Keratinocyte (primary cell): Measurements from ENCODE around the gene LHX3. TPM values are rescaled to one million over a fixed set of nuclear protein-coding genes. Genes with fewer than 3 reads are reported as not detected.

ENCODE experiments used
- DNase-seq: peaks from one replicate; pipeline ENCODE4 v3.0.0-alpha.2; 2011; ENCODE audit warnings: low read depth, missing footprints, low spot score
- FAIRE-seq: peaks from 2 replicates; lab custom pipeline; 2011; peaks lifted over from hg19 to GRCh38; lab: Jason Lieb, UNC
- H2AFZ ChIP-seq: 2 replicates; pipeline ENCODE4 v1.6.0; 2012; ENCODE audit warnings: low read length, control low read depth, inconsistent platforms; ENCODE audit not compliant: control insufficient read depth
- H3K27ac ChIP-seq: 2 replicates; pipeline ENCODE4 v1.5.1; 2011; ENCODE audit warnings: low read length; ENCODE audit not compliant: control insufficient read depth, insufficient read depth
- H3K27me3 ChIP-seq: 3 replicates; pipeline ENCODE4 v1.6.0; 2011; ENCODE audit warnings: low read length; ENCODE audit not compliant: control insufficient read depth, insufficient read depth; ENCODE audit errors: extremely low read depth
- H3K36me3 ChIP-seq, 2 experiments: 2 replicates in 1 of 2; 3 replicates in 1 of 2; pipeline ENCODE4 v1.5.1; 2011; ENCODE audit warnings: low read length in 2 of 2, mild to moderate bottlenecking in 1 of 2; ENCODE audit not compliant: control insufficient read depth in 2 of 2, insufficient read depth in 2 of 2; ENCODE audit errors: extremely low read depth in 1 of 2
- H3K4me1 ChIP-seq: 3 replicates; pipeline ENCODE4 v1.5.1; 2011; ENCODE audit warnings: low read length; ENCODE audit not compliant: control insufficient read depth, insufficient read depth; ENCODE audit errors: extremely low read depth
- H3K4me2 ChIP-seq: 3 replicates; pipeline ENCODE4 v1.6.0; 2011; ENCODE audit warnings: low read depth, low read length; ENCODE audit not compliant: control insufficient read depth, insufficient read depth; ENCODE audit errors: extremely low read depth
- H3K4me3 ChIP-seq, 3 experiments: fragments of 200-600 bp in 1 of 3; sonication (generic) in 1 of 3; 2 replicates in 2 of 3; 3 replicates in 1 of 3; pipeline ENCODE4 v1.5.1; 2011 to 2016; ENCODE audit warnings: low read length in 3 of 3, mild to moderate bottlenecking in 3 of 3, control low read depth in 2 of 3, inconsistent platforms in 1 of 3, low read depth in 1 of 3, mixed read lengths in 1 of 3, mixed run types in 1 of 3, moderate library complexity in 1 of 3; ENCODE audit not compliant: control insufficient read depth in 2 of 3, insufficient read depth in 2 of 3; ENCODE audit errors: extremely low read depth in 1 of 3
- H3K79me2 ChIP-seq: 2 replicates; pipeline ENCODE4 v1.6.0; 2012; ENCODE audit warnings: low read length; ENCODE audit not compliant: control insufficient read depth, insufficient read depth
- H3K9ac ChIP-seq: 3 replicates; pipeline ENCODE4 v1.6.0; 2011; ENCODE audit warnings: low read length; ENCODE audit not compliant: control insufficient read depth, insufficient read depth; ENCODE audit errors: extremely low read depth
- H3K9me1 ChIP-seq: 3 replicates; pipeline ENCODE4 v1.6.0; 2011; ENCODE audit warnings: low read length; ENCODE audit not compliant: control insufficient read depth, insufficient read depth; ENCODE audit errors: extremely low read depth
- H3K9me3 ChIP-seq: 2 replicates; pipeline ENCODE4 v1.5.1; 2012; ENCODE audit warnings: low read depth, low read length; ENCODE audit not compliant: control insufficient read depth
- H4K20me1 ChIP-seq: 3 replicates; pipeline ENCODE4 v1.6.0; 2011; ENCODE audit warnings: low read length; ENCODE audit not compliant: control insufficient read depth, insufficient read depth; ENCODE audit errors: extremely low read depth
- CTCF ChIP-seq, 3 experiments: IDR thresholded peaks in 1 of 3; conservative IDR thresholded peaks in 1 of 3; optimal IDR thresholded peaks in 1 of 3; 2 replicates in 2 of 3; 3 replicates in 1 of 3; pipeline versions ENCODE3 to v1.5.1; 2011; ENCODE audit warnings: low read length in 3 of 3, mild to moderate bottlenecking in 3 of 3, moderate library complexity in 2 of 3, control low read depth in 1 of 3, inconsistent platforms in 1 of 3; ENCODE audit not compliant: insufficient read depth in 2 of 3; ENCODE audit errors: extremely low read depth in 1 of 3
- EZH2 ChIP-seq: IDR thresholded peaks from one replicate; pipeline ENCODE4 v1.6.1; 2012; ENCODE audit warnings: inconsistent platforms, mild to moderate bottlenecking, low read length, moderate library complexity
- dilution Hi-C: fragments of 300-500 bp; cut with MboI; formaldehyde crosslinking; loops from one replicate; pipeline ENCODE4 v1.7.0; 2020; ENCODE audit warnings: low sequenced_read_pairs; ENCODE audit not compliant: extremely low pct_ligation_motif_present
- polyA minus RNA-seq, 3 experiments: library from RNA; depleted of rRNA, polyadenylated mRNA; stranded (reverse); fragments of >200 nt; gene quantifications; 1 replicate in 1 of 3; 2 replicates in 1 of 3; 3 replicates in 1 of 3; pipeline ENCODE4 v1.2.3, GENCODE V29; 2011
- polyA plus RNA-seq, 5 experiments: library from polyadenylated mRNA; depleted of rRNA in 3 of 5; stranded (reverse) in 3 of 5; stranded (forward) in 1 of 5; unstranded in 1 of 5; fragments of >200 nt; gene quantifications; 1 replicate in 1 of 5; 2 replicates in 3 of 5; 3 replicates in 1 of 5; pipeline versions ENCODE4 v1.2.1 to v1.2.3, GENCODE V29; 2011 to 2012; ENCODE audit warnings: missing spikeins in 2 of 5, low read depth in 1 of 5, low replicate concordance in 1 of 5

Gene LHX3
- polyA plus RNA-seq (not detected in 3 replicates), polyA minus RNA-seq (not detected in 3 replicates)
- not detected for polyA plus RNA-seq (2011; ENCODE audit: low read depth)
- polyA plus RNA-seq (2011; cell fraction: cytosol; rRNA removed): not detected in 2 replicates
- 0.07 TPM in 1 of 2 replicates, not detected in the other for polyA plus RNA-seq (2011; cell fraction: nucleus; rRNA removed)
- polyA plus RNA-seq (2012; ENCODE audit: low replicate concordance): not detected in 2 replicates
- not detected for polyA minus RNA-seq (2011; cell fraction: cytosol; rRNA and poly(A)+ RNA removed)
- not detected in 2 replicates for polyA minus RNA-seq (2011; cell fraction: nucleus; rRNA and poly(A)+ RNA removed)

DNA sequence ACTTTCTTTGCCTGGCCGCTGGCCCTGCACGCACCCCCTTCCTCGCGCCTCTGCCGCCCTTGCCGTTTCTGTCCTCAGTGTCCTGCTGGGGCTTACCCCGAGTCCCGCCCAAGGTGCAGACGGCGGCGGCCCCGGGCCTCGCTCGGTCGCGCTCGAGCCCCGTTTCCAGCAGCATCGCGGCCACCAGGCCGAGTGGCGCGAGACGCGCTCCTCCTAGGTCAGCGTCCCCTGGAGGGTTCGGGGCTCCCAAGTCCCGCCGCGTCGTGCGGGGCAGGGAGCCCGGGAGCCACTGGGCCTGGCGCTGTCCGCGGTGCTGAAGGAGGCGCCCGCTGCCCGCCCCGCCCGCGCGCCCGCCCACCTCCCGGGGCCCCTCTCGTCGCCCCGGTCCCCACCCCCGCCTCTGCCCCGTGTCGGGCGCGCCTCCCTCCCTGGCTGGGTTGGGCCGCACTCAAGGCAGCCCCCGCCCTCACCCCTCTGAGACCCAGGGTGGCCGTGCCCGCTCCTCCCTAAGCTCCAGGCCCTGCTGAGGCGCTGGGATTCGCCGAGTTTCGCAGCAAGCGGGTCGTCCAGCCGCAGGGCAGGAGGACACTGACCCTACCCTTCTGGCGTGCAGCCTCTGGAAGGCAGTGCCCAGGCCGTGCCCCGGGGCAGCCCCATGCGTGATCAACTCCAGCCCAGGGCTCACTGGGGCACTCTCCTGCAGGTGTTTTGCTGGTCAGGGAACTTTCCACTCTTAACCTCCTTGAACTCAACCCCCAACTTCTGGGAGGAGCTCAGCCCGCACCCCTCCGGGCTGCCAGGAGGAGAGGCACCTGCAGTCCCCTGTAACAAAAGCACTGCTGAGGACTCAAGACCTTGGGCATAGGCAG, at the start of gene LHX3:
TSS of gene LHX3 (minus strand) at position 291 of the 869 bp plus-strand sequence. CDS start at position 175, 116 bp downstream.
- Histone ChIP-seq H2AFZ (no peak within 1 kb of the TSS), H3K4me1 (no peaks in the 10 kb centered on the region), H3K4me3 (no peak within 1 kb of the TSS), H3K27me3 (peaks cover 46% of the 10 kb centered on the region), H3K9me3 (no peaks in the 10 kb centered on the region), H3K27ac (no peak within 1 kb of the TSS), H3K9me1 (no peaks in the 10 kb centered on the region), H3K79me2 (no peaks in the 10 kb centered on the region), H4K20me1 (peaks cover 17% of the 10 kb centered on the region), H3K4me2 (no peak within 1 kb of the TSS), H3K9ac (no peak within 1 kb of the TSS), H3K36me3 (peaks cover 0 to 1% of the 10 kb centered on the region in 2 experiments)
- FAIRE-seq (no peak), DNase-seq (no peak)
- TF ChIP-seq CTCF (optimal IDR thresholded peaks at IDR 0.05 in 1 of 3, IDR thresholded peaks at IDR 0.05 in 1 of 3, conservative IDR thresholded peaks at IDR 0.05 in 1 of 3; ENCODE audit: extremely low read depth in 1 of 3, insufficient read depth in 2 of 3, low read length in 3 of 3): no peak
- TF ChIP-seq EZH2: no peak
- dilution Hi-C loops: no loop called here

DNA sequence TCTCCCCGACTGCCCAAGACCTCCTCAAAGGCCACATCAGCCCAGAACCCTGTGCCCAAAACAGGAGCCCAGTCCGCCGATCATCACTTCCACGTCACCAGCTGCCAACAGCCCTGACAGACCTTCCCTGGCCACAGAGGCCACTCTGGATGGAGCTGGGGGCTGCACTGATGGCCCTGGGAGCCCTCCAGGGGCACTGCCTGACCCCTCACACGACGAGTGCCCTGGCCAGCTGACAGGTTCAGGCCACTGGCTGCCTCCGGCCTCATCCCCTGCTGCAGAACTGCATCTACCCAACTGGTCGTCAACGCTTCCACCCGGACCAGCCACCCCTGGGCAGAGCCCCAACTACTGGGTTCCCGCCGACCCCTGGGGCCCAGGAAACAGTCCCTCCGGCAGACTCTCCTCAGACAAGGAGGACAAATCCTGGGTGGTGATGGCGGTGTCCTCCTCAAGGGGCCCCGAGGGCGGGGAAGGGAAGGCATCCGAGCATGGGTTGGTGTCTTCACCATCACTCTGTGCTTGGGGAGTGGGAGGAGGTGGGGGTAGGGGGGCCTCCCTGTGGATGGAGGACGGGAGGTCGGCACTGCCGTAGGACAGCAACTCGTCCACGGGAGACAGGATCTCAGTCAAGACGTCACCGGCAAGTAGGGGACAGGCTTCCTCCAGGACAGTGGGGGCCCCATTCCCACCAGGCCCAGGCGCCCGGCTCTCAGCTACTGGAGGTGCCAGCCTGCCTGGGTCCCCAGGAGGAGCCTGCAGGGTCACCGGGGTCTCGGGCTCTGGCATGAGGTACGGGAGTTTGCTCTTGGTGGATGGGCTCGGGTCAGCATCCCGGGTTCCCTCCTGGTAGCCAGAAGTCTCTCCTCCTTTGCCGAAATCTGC, 48.6 kb upstream of the LHX3 start:
- H2AFZ ChIP-seq: no peak overlapping the region
- no peak for FAIRE-seq
- dilution Hi-C loops: no loop called here

More for the DNA sequence above, 48.6 kb upstream of the LHX3 start:
- peaks cover 3% of the 10 kb centered on the region for H3K4me1 ChIP-seq
- H3K9ac ChIP-seq: no peak overlapping the region
- peaks cover 35% of the 10 kb centered on the region for H3K27me3 ChIP-seq
- H3K4me2 ChIP-seq: no peak overlapping the region
- DNase-seq: no peak
- H3K4me3 ChIP-seq: no peak overlapping the region
- no peak overlapping the region for H3K27ac ChIP-seq
- no peaks in the 10 kb centered on the region for H3K79me2 ChIP-seq
- H4K20me1 ChIP-seq: peaks cover under 1% of the 10 kb centered on the region
- TF ChIP-seq EZH2: no peak
- TF ChIP-seq CTCF (optimal IDR thresholded peaks at IDR 0.05 in 1 of 3, IDR thresholded peaks at IDR 0.05 in 1 of 3, conservative IDR thresholded peaks at IDR 0.05 in 1 of 3; ENCODE audit: extremely low read depth in 1 of 3, insufficient read depth in 2 of 3, low read length in 3 of 3): no peak
- H3K36me3 ChIP-seq: no peaks in the 10 kb centered on the region
- no peaks in the 10 kb centered on the region for H3K9me1 ChIP-seq
- no peaks in the 10 kb centered on the region for H3K9me3 ChIP-seq
